ENCODE data around the gene MISFA.

MISFA gene

GRCh38 chr11:18599739-18600230 is at the start of gene MISFA:
MISFA (plus strand) TSS chr11:18599789; CDS start chr11:18599929, 140 bp downstream.
- Histone ChIP-seq H3K27me3 (ENCODE audit: control insufficient read depth, insufficient read depth, low read length) (no peaks in the 10 kb centered on the region), H3K4me1 (ENCODE audit: control insufficient read depth, insufficient read depth, low read length) (no peaks in the 10 kb centered on the region), H3K36me3 (ENCODE audit: control insufficient read depth, insufficient read depth, low read length) (peaks cover 18% of the 10 kb centered on the region), H3K9me3 (ENCODE audit: control insufficient read depth, insufficient read depth, low read depth, low read length) (no peaks in the 10 kb centered on the region), H3K27ac (ENCODE audit: low read depth, low read length) (no peak within 1 kb of the TSS), H3K9ac (ENCODE audit: low read length) (no peak within 1 kb of the TSS), H3K4me3 (ENCODE audit: low read depth, low read length) (no peak within 1 kb of the TSS)

DNA sequence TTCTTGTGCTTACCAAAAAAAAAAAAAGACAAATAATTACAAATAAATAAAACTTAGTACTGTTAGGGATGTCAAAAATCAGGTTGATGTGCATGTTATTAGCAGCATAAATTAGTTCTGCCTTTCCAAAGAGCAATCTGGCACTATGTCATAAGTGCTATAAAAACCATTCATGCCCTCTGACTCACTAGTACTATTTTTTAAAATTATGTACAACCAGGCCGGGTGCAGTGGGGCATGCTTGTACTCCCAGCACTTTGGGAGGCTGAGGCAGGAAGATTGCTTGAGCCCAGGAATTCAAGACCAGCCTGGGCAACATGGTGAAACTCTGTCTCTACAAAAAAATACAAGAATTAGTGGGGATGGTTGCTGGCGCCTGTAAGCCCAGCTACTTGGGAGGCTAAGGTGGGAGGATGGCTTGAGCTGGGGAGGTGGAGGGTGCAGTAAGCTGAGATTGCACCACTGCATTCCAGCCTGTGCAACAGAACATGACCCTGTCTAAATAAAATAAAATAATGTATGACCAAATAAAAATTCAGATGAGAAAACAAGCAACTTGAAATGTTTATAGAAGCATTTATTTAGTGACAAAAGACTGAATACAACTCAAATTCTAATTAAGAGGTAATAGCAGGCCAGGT is 36.4 kb upstream of the MISFA start:
- peaks cover 19% of the 10 kb centered on the region for H3K36me3 ChIP-seq (ENCODE audit: control insufficient read depth, insufficient read depth, low read length)
- H3K4me1 ChIP-seq (ENCODE audit: control insufficient read depth, insufficient read depth, low read length): no peaks in the 10 kb centered on the region
- no peaks in the 10 kb centered on the region for H3K27me3 ChIP-seq (ENCODE audit: control insufficient read depth, insufficient read depth, low read length)
- no peaks in the 10 kb centered on the region for H3K9me3 ChIP-seq (ENCODE audit: control insufficient read depth, insufficient read depth, low read depth, low read length)
- H3K9ac ChIP-seq (ENCODE audit: low read length): no peak overlapping the region
- no peak overlapping the region for H3K27ac ChIP-seq (ENCODE audit: low read depth, low read length)
- no peak overlapping the region for H3K4me3 ChIP-seq (ENCODE audit: low read depth, low read length)

DNA sequence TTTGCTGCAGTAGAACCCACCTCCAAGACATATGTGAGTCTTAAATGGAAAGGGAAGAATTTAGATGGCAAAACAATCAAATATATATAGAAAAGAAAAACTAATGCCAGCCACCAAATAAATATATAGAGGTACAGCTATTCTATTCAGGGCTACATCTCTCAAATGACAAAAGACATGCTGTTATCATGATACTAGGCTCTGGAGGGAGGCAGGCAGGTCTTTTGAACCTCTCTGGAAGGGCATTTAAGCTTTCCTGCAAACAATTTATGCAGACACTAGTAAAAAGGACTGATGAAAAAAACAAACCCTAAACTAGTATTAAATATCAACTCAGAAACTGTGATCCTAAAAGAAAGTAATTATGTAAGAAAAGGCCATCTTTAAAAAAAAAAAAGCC is 35.4 kb upstream of the MISFA start:
- peaks cover 18% of the 10 kb centered on the region for H3K36me3 ChIP-seq (ENCODE audit: control insufficient read depth, insufficient read depth, low read length)
- no peak overlapping the region for H3K9ac ChIP-seq (ENCODE audit: low read length)

GRCh38 chr11:18566406-18566805 is 33.2 kb upstream of the MISFA start:
- Histone ChIP-seq H3K27me3 (ENCODE audit: control insufficient read depth, insufficient read depth, low read length) (no peaks in the 10 kb centered on the region), H3K4me1 (ENCODE audit: control insufficient read depth, insufficient read depth, low read length) (no peaks in the 10 kb centered on the region), H3K4me3 (ENCODE audit: low read depth, low read length) (no peak overlapping the region), H3K9me3 (ENCODE audit: control insufficient read depth, insufficient read depth, low read depth, low read length) (no peaks in the 10 kb centered on the region), H3K9ac (ENCODE audit: low read length) (no peak overlapping the region), H3K36me3 (ENCODE audit: control insufficient read depth, insufficient read depth, low read length) (peaks cover 16% of the 10 kb centered on the region; the same call in 1 of the 2 replicates), H3K27ac (ENCODE audit: low read depth, low read length) (no peak overlapping the region)

More for the DNA sequence above, 35.4 kb upstream of the MISFA start:
- H3K4me1 ChIP-seq (ENCODE audit: control insufficient read depth, insufficient read depth, low read length): no peaks in the 10 kb centered on the region
- no peaks in the 10 kb centered on the region for H3K27me3 ChIP-seq (ENCODE audit: control insufficient read depth, insufficient read depth, low read length)
- no peak overlapping the region for H3K27ac ChIP-seq (ENCODE audit: low read depth, low read length)
- H3K4me3 ChIP-seq (ENCODE audit: low read depth, low read length): no peak overlapping the region
- no peaks in the 10 kb centered on the region for H3K9me3 ChIP-seq (ENCODE audit: control insufficient read depth, insufficient read depth, low read depth, low read length)

DNA sequence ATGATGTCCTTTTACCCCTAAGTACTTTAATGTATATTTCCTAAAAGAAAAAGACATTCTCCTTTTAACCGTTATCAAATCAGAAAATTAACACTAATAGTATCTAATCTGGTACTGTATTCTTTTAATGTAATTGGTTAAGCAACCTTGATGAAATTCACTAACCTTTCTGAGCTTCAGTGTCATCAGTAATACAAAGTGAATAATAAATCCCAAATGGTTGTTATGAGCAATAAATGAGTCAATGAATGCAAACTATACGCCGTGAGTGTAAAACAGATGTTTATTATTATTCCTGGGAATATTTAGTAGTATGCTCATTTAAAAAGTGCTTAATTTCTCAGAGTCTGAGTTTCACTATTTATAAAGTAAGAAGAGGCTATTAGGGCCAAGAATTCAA is 32.5 kb upstream of the MISFA start:
- Histone ChIP-seq H3K36me3 (ENCODE audit: control insufficient read depth, insufficient read depth, low read length) (peaks cover 19% of the 10 kb centered on the region; the same call in 1 of the 2 replicates), H3K9me3 (ENCODE audit: control insufficient read depth, insufficient read depth, low read depth, low read length) (no peaks in the 10 kb centered on the region), H3K9ac (ENCODE audit: low read length) (no peak overlapping the region), H3K4me1 (ENCODE audit: control insufficient read depth, insufficient read depth, low read length) (no peaks in the 10 kb centered on the region), H3K27ac (ENCODE audit: low read depth, low read length) (no peak overlapping the region), H3K27me3 (ENCODE audit: control insufficient read depth, insufficient read depth, low read length) (no peaks in the 10 kb centered on the region), H3K4me3 (ENCODE audit: low read depth, low read length) (no peak overlapping the region)

GRCh38 chr11:18575361-18575760 is 24.2 kb upstream of the MISFA start:
- no peaks in the 10 kb centered on the region for H3K27me3 ChIP-seq (ENCODE audit: control insufficient read depth, insufficient read depth, low read length)
- no peak overlapping the region for H3K27ac ChIP-seq (ENCODE audit: low read depth, low read length)
- no peaks in the 10 kb centered on the region for H3K9me3 ChIP-seq (ENCODE audit: control insufficient read depth, insufficient read depth, low read depth, low read length)
- no peak overlapping the region for H3K4me3 ChIP-seq (ENCODE audit: low read depth, low read length)
- H3K4me1 ChIP-seq (ENCODE audit: control insufficient read depth, insufficient read depth, low read length): no peaks in the 10 kb centered on the region
- H3K36me3 ChIP-seq (ENCODE audit: control insufficient read depth, insufficient read depth, low read length): peaks cover 21% of the 10 kb centered on the region
- H3K9ac ChIP-seq (ENCODE audit: low read length): no peak overlapping the region

DNA sequence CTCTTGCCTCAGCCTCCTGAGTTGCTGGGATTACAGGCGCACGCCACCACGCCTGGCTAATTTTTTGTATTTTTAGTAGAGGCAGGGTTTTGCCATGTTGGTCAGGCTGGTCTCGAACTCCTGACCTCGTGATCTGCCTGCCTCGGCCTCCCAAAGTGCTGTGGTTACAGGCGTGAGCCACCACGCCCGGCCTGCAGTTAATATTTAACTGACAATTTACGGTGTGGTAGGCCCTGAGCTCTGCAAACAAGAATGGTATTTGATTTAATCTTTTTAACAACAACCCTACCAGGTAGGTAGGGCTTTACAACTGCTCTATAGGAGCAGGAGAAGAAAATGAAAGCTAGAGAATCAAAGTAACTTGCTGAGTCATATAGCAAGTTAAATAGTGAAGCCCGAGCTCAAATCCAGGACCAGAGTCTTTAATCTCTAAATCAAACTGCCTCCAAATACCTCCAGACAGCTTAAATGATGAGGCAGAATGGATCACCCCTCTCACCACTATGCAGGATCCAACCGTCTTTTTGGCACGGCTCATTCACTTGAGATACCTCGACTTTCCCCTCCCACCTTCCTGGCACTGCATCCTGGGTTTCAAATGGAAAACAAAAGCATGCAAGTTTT is 20.5 kb upstream of the MISFA start:
- Histone ChIP-seq H3K9me3 (ENCODE audit: control insufficient read depth, insufficient read depth, low read depth, low read length) (no peaks in the 10 kb centered on the region), H3K36me3 (ENCODE audit: control insufficient read depth, insufficient read depth, low read length) (peaks cover 15% of the 10 kb centered on the region), H3K27me3 (ENCODE audit: control insufficient read depth, insufficient read depth, low read length) (no peaks in the 10 kb centered on the region), H3K9ac (ENCODE audit: low read length) (no peak overlapping the region), H3K27ac (ENCODE audit: low read depth, low read length) (no peak overlapping the region; the same call in 1 of the 2 replicates), H3K4me1 (ENCODE audit: control insufficient read depth, insufficient read depth, low read length) (no peaks in the 10 kb centered on the region), H3K4me3 (ENCODE audit: low read depth, low read length) (no peak overlapping the region)

DNA sequence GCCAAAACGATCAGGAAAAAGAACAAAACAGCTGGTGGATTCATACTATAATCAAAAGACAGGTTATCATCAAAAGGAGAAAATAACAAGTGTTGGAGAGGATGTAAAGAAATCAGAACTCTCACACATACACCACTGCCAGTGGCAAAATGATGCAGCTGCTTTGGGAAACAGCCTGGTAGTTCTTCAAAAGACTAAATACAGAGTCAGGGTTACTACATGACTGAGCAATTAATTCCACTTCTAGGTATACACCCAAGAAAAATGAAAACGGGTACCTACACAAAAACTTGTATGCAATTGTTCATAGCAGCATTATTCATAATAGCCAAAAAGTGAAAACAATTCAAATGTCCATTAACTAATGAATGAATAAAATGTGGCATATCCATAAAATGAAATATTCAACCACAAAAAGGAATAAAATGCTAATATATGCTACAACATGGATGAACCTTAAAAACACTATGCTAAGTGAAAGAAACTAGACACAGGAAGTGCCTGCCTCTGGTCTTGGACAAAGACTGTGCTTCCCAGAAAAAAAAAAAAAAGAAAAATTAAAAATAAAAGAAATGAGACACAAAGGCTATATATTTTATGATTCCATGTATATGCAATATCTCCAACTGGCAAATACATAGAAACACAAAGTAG is 19.3 kb upstream of the MISFA start:
- no peaks in the 10 kb centered on the region for H3K9me3 ChIP-seq (ENCODE audit: control insufficient read depth, insufficient read depth, low read depth, low read length)

DNA sequence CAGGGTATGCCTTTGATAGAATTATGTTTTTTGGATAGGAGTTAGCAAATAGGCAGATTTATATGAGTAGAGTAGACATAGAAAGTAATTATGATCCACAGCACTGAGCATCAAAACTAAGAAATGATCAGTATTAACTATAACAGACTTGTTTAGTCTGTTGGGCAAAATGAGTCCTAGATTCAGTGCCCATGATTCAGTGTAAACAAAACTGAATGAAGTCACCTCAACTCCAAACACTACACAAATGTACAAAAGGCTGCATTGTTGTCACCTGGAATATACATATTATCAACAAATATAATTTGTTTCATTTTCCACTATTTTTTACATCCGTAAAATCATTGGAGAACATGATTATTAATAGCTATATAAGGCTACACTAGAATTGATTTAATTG is 17.8 kb upstream of the MISFA start:
- Histone ChIP-seq H3K4me3 (ENCODE audit: low read depth, low read length) (no peak overlapping the region), H3K27me3 (ENCODE audit: control insufficient read depth, insufficient read depth, low read length) (no peaks in the 10 kb centered on the region), H3K4me1 (ENCODE audit: control insufficient read depth, insufficient read depth, low read length) (no peaks in the 10 kb centered on the region), H3K36me3 (ENCODE audit: control insufficient read depth, insufficient read depth, low read length) (no peaks in the 10 kb centered on the region), H3K27ac (ENCODE audit: low read depth, low read length) (no peak overlapping the region), H3K9ac (ENCODE audit: low read length) (no peak overlapping the region), H3K9me3 (ENCODE audit: control insufficient read depth, insufficient read depth, low read depth, low read length) (no peaks in the 10 kb centered on the region)

More for the DNA sequence above, 19.3 kb upstream of the MISFA start:
- no peaks in the 10 kb centered on the region for H3K4me1 ChIP-seq (ENCODE audit: control insufficient read depth, insufficient read depth, low read length)
- no peaks in the 10 kb centered on the region for H3K27me3 ChIP-seq (ENCODE audit: control insufficient read depth, insufficient read depth, low read length)
- no peak overlapping the region for H3K27ac ChIP-seq (ENCODE audit: low read depth, low read length)
- no peak overlapping the region for H3K4me3 ChIP-seq (ENCODE audit: low read depth, low read length)
- H3K36me3 ChIP-seq (ENCODE audit: control insufficient read depth, insufficient read depth, low read length): peaks cover 6% of the 10 kb centered on the region
- H3K9ac ChIP-seq (ENCODE audit: low read length): no peak overlapping the region

DNA sequence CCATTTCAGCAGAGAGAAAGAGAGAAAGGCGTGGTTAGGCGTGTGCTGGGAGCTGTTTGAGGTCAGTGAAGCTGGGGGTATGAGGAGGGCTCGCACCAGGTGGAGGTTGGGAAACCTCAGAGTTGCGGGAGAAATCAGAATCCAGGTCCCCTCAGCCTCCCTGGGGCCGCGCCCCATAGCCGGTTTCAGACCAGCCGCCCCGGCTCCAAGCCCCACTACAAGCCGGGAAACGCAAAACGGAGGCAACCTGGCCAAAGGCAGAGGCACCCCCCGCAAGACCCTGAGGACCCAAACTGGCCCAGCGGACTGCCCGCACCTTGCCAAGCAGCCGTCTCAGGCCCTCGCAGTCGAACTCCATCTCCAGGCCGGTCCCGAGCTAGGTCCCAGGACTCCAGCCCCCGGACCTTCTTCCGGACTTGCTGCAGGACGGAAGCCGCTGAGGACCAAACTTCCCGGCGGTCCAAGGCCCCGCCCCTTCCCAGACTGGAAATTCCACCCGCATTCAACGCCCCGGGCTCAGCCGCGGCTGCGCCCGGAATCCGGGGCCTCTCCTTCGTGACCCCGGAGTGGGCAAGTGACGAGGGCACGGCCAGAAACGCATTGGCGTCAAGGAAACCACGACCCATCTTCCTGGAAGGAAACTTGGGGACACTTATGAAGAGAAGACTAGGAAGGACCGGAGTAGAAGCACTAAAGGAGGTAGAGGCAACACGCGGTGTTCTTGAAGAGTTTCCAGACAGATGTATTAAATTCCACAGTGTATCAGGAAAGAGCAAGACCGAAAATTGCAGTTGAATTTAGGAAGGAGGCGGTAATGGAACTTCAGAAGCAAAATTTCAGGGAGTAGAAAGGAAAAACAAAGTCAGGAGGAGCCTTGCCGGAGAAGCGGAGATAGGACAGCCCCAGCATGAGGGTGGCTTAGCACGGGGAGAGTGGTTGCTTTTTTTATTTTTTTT is 11.0 kb upstream of the MISFA start, which contains the start of gene UEVLD:
Gene UEVLD, minus strand, starts transcription at position 438 of the 956 bp plus-strand sequence. Its CDS starts 80 bp downstream, at position 358.
- Histone ChIP-seq H3K4me1 (ENCODE audit: control insufficient read depth, insufficient read depth, low read length) (peaks cover 14% of the 10 kb centered on the region), H3K27ac (ENCODE audit: low read depth, low read length) (peak within 1 kb of the TSS; percentile 81), H3K4me3 (ENCODE audit: low read depth, low read length) (peak within 1 kb of the TSS; percentile 97), H3K27me3 (ENCODE audit: control insufficient read depth, insufficient read depth, low read length) (no peaks in the 10 kb centered on the region), H3K36me3 (ENCODE audit: control insufficient read depth, insufficient read depth, low read length) (no peaks in the 10 kb centered on the region), H3K9ac (ENCODE audit: low read length) (peak within 1 kb of the TSS; percentile 87), H3K9me3 (ENCODE audit: control insufficient read depth, insufficient read depth, low read depth, low read length) (no peaks in the 10 kb centered on the region)

All from HUES6 (cell line).